K562 (cell line): ENCODE data around the gene ARHGAP33. TPM values are rescaled to one million over a fixed set of nuclear protein-coding genes. Genes with fewer than 3 reads are reported as not detected.
A peak's percentile ranks its signal among the peaks of the same experiment; 100 is the strongest.

ENCODE experiments used
- E2F1 ChIP-seq: sonication (generic); formaldehyde crosslinking; IDR thresholded peaks from 2 replicates; pipeline ENCODE4 v1.8.1; 2023; ENCODE audit warnings: mild to moderate bottlenecking, missing genetic modification reagents, moderate library complexity
- E4F1 ChIP-seq: fragments of 250-450 bp; sonication (Bioruptor Pico); IDR thresholded peaks from 2 replicates; pipeline ENCODE4 v1.5.0; 2021; ENCODE audit warnings: mild to moderate bottlenecking, borderline replicate concordance
- FOSL1 ChIP-seq: fragments of 200-800 bp; sonication (Bioruptor generic); conservative IDR thresholded peaks from 2 replicates; pipeline ENCODE4 v1.6.1; 2016; ENCODE audit warnings: missing genetic modification characterization, missing compliant biosample characterization
- FOXK1 ChIP-seq: sonication (generic); formaldehyde crosslinking; IDR thresholded peaks from 2 replicates; pipeline ENCODE4 v1.8.0; 2022; ENCODE audit warnings: missing genetic modification reagents, mild to moderate bottlenecking, borderline replicate concordance
- GTF3C2 ChIP-seq: IDR thresholded peaks from 3 replicates; pipeline ENCODE4 v1.6.1; 2011; ENCODE audit warnings: borderline replicate concordance, mild to moderate bottlenecking, moderate library complexity; ENCODE audit not compliant: insufficient read length; ENCODE audit errors: extremely low read depth
- HLTF ChIP-seq: fragments of 450-650 bp; IDR thresholded peaks from 2 replicates; pipeline ENCODE4 v1.6.1; 2016
- IRF9 ChIP-seq: fragments of 450-650 bp; IDR thresholded peaks from 2 replicates; pipeline ENCODE4 v1.6.1; 2016; ENCODE audit warnings: missing biosample characterization, missing genetic modification characterization
- KHSRP ChIP-seq: fragments of 450-650 bp; IDR thresholded peaks from 2 replicates; pipeline ENCODE4 v1.6.1; 2017
- LEF1 ChIP-seq: fragments of 450-650 bp; IDR thresholded peaks from 2 replicates; pipeline ENCODE4 v1.6.1; 2016; ENCODE audit warnings: mild to moderate bottlenecking
- MLX ChIP-seq, 2 experiments: fragments of 450-650 bp in 1 of 2; sonication (generic) in 1 of 2; formaldehyde crosslinking; conservative IDR thresholded peaks; 2 replicates each; pipeline versions ENCODE4 v1.4.0 to v1.8.1; 2020 to 2022; ENCODE audit warnings: mild to moderate bottlenecking in 1 of 2, missing genetic modification reagents in 1 of 2
- NR3C1 ChIP-seq: sonication (generic); formaldehyde crosslinking; IDR thresholded peaks from 2 replicates; pipeline ENCODE4 v1.8.1; 2022; ENCODE audit warnings: missing genetic modification reagents
- PCBP2 ChIP-seq: fragments of 200-400 bp; formaldehyde crosslinking; IDR thresholded peaks from 2 replicates; pipeline ENCODE4 v1.6.1; 2018; ENCODE audit warnings: low read length, low read depth, mild to moderate bottlenecking, moderate library complexity; ENCODE audit not compliant: poor library complexity, severe bottlenecking
- PHF8 ChIP-seq: fragments of 200-600 bp; sonication (generic); IDR thresholded peaks from 2 replicates; pipeline ENCODE4 v1.6.1; 2012; ENCODE audit warnings: mixed run types, mild to moderate bottlenecking, inconsistent platforms, low read length, moderate library complexity, borderline replicate concordance
- POLR2A ChIP-seq: fragments of 450-650 bp; conservative IDR thresholded peaks from 2 replicates; pipeline ENCODE4 v1.6.1; 2016
- POU5F1 ChIP-seq: fragments of 150-350 bp; IDR thresholded peaks from 2 replicates; pipeline ENCODE4 v1.6.1; 2014; ENCODE audit warnings: borderline replicate concordance, low read length, low read depth, mild to moderate bottlenecking; ENCODE audit not compliant: partially characterized antibody
- PRMT5 ChIP-seq: sonication (generic); formaldehyde crosslinking; IDR thresholded peaks from 2 replicates; pipeline ENCODE4 v1.5.0; 2020; ENCODE audit warnings: missing genetic modification reagents
- PTBP1 ChIP-seq: fragments of 200-400 bp; formaldehyde crosslinking; IDR thresholded peaks from 2 replicates; pipeline ENCODE4 v1.6.1; 2017; ENCODE audit warnings: low read depth, low read length
- RBM15 ChIP-seq: fragments of 200-400 bp; formaldehyde crosslinking; IDR thresholded peaks from 2 replicates; pipeline ENCODE4 v1.6.1; 2018; ENCODE audit warnings: mild to moderate bottlenecking, low read length, moderate library complexity; ENCODE audit not compliant: insufficient read depth
- SREBF2 ChIP-seq: sonication (generic); formaldehyde crosslinking; IDR thresholded peaks from 2 replicates; pipeline ENCODE4 v1.4.0; 2020; ENCODE audit warnings: mild to moderate bottlenecking, missing genetic modification reagents
- ZNF707 ChIP-seq: fragments of 250-450 bp; sonication (Bioruptor Pico); conservative IDR thresholded peaks from 2 replicates; pipeline ENCODE4 v1.8.0; 2022; ENCODE audit warnings: inconsistent platforms, mild to moderate bottlenecking, moderate library complexity
- polyA plus RNA-seq, 8 experiments: library from polyadenylated mRNA; depleted of rRNA in 4 of 8; stranded (reverse) in 5 of 8; unstranded in 3 of 8; fragments of >200 nt; fragmentation: Nextera tagmentation in 2 of 8; fragmentation: Illumina TruSeq in 1 of 8; extraction: Ambion mirVana in 2 of 8; extraction: Trizol in 1 of 8; gene quantifications; 2 replicates each; pipeline versions ENCODE4 v1.2.1 to v1.2.3, GENCODE V29; 2011 to 2014; ENCODE audit warnings: inconsistent platforms in 1 of 8, missing spikeins in 1 of 8
- total RNA-seq, 7 experiments: library from RNA; depleted of rRNA in 6 of 7; stranded (reverse); fragments of >200 nt in 6 of 7; fragmentation: Illumina TruSeq in 2 of 7; extraction: Trizol in 2 of 7; gene quantifications; 2 replicates each; pipeline versions ENCODE4 v1.2.1 to v1.2.3, GENCODE V29; 2011 to 2021; ENCODE audit warnings: low replicate concordance in 1 of 7

The ARHGAP33 gene
- total and polyA plus RNA-seq, 9 of the 15 experiments (the other 6 are each of a cell fraction or from before 2014, with no cell fraction given) = 0.06 to 26.6 (median 1.6) TPM; not detected in 1

GRCh38 chr19:35745328-35746086, 29.9 kb upstream of the ARHGAP33 start, which contains the start of the genes PSENEN and U2AF1L4 (continued):
- TF ChIP-seq E4F1 (CRISPR knock-in tag) = no peak
- no peak for TF ChIP-seq NR3C1 (CRISPR knock-in tag)
- TF ChIP-seq PHF8 = peak; percentile 59; the same call in 1 of the 2 replicates
- TF ChIP-seq MLX (CRISPR knock-in tag; conservative IDR thresholded peaks at IDR 0.05) = no peak
- TF ChIP-seq LEF1 = no peak
- TF ChIP-seq SREBF2 (CRISPR knock-in tag) = no peak
- TF ChIP-seq RBM15 = no peak
- TF ChIP-seq PRMT5 (CRISPR knock-in tag) = peak; percentile 32; the same call in 1 of the 2 replicates
- TF ChIP-seq POU5F1 = no peak
- TF ChIP-seq PCBP2 = no peak
- TF ChIP-seq FOSL1 (tag) = peak; percentile 34; the same call in 1 of the 2 replicates
- no peak for TF ChIP-seq ZNF707 (CRISPR knock-in tag)
- TF ChIP-seq FOXK1 (CRISPR knock-in tag) = 0 out of 2 replicates have a peak, but pooled peaks have one; percentile 24
- no peak for TF ChIP-seq KHSRP
- no peak for TF ChIP-seq IRF9 (tag)
- TF ChIP-seq E2F1 (CRISPR knock-in tag) = no peak
- no peak for TF ChIP-seq GTF3C2
- no peak for TF ChIP-seq HLTF
- TF ChIP-seq PTBP1 = no peak
- TF ChIP-seq POLR2A = peak; percentile 35; the same call in 1 of the 2 replicates
